HG02571 (cell line): Measurements from ENCODE around the gene DHRS2.
"Not testable (repeated sequence)": the region's sequence is repeated elsewhere in the genome, so short reads cannot be mapped to it uniquely, and the experiment has no call there.

Experiments used
- ATAC-seq: cut with Tn5 transposase; IDR thresholded peaks from one replicate; pipeline ENCODE4 v1.9.1; 2021; ENCODE audit warnings: mild to moderate bottlenecking, moderate library complexity; ENCODE audit not compliant: unreplicated experiment

DHRS2 gene

GRCh38 chr14:23689709-23690514 lies 53.7 kb downstream of the DHRS2 start:
- not testable (repeated sequence) for ATAC-seq

- no peak for ATAC-seq
These were observed 56.3 kb downstream of the DHRS2 start for GRCh38 chr14:23692416-23692815.

- no peak for ATAC-seq
These were observed 57.1 kb downstream of the DHRS2 start for GRCh38 chr14:23693252-23693775.

- no peak for ATAC-seq
These were observed 58.2 kb downstream of the DHRS2 start for GRCh38 chr14:23694085-23694948.
